ENCODE results near the gene PEAK1. TPM values are rescaled to one million over a fixed set of nuclear protein-coding genes. Genes with fewer than 3 reads are reported as not detected.

The PEAK1 gene
- total and polyA plus RNA-seq, 5 experiments from 2014 or later, result 1.0 to 23.0 (median 2.8) TPM

GRCh38 chr15:77093436-77093835, 326.5 kb downstream of the PEAK1 start:
- ATAC-seq (no peak), DNase-seq (no peak)
- no peak overlapping the region for H3K27ac Mint-ChIP-seq
- POLR2A ChIA-PET, result no interaction called here
- H3K27me3 Mint-ChIP-seq, result peaks cover 0 to 2% (median 1%) of the 10 kb centered on the region in 5 donors
- H3K36me3 Mint-ChIP-seq, result no peaks in the 10 kb centered on the region
- no peak overlapping the region for H3K4me3 Mint-ChIP-seq
- H3K4me1 Mint-ChIP-seq, result no peaks in the 10 kb centered on the region
- H3K9me3 Mint-ChIP-seq, result no peaks in the 10 kb centered on the region

GRCh38 chr15:77091097-77091496, 328.8 kb downstream of the PEAK1 start:
- DNase-seq, result no peak
- Mint-ChIP-seq H3K4me1 (peaks cover 0 to 5% (median 0%) of the 10 kb centered on the region in 4 donors), H3K9me3 (no peaks in the 10 kb centered on the region), H3K36me3 (no peaks in the 10 kb centered on the region), H3K4me3 (no peak overlapping the region), H3K27ac (no peak overlapping the region), H3K27me3 (no peaks in the 10 kb centered on the region)
- ATAC-seq, result no peak
- POLR2A ChIA-PET, result no interaction called here

- peaks cover 9 to 38% (median 20%) of the 10 kb centered on the region in 4 donors for H3K4me1 Mint-ChIP-seq
- ATAC-seq (no peak), DNase-seq (no peak)
- POLR2A ChIA-PET, result no interaction called here
- no peak overlapping the region for H3K4me3 Mint-ChIP-seq
- no peaks in the 10 kb centered on the region for H3K36me3 Mint-ChIP-seq
- H3K9me3 Mint-ChIP-seq, result no peaks in the 10 kb centered on the region
- H3K27me3 Mint-ChIP-seq, result no peaks in the 10 kb centered on the region
- peak overlapping the region in 1 of 10 donors; percentile 28 for H3K27ac Mint-ChIP-seq
These were observed 332.7 kb downstream of the PEAK1 start for GRCh38 chr15:77087213-77087612.

GRCh38 chr15:77085297-77085696, 334.6 kb downstream of the PEAK1 start:
- Mint-ChIP-seq H3K27ac (peak overlapping the region in 1 of 10 donors; percentile 56), H3K4me3 (peak overlapping the region in 1 of 10 donors; percentile 30), H3K9me3 (no peaks in the 10 kb centered on the region), H3K4me1 (peaks cover 9 to 50% (median 20%) of the 10 kb centered on the region in 4 donors), H3K27me3 (no peaks in the 10 kb centered on the region), H3K36me3 (no peaks in the 10 kb centered on the region)
- POLR2A ChIA-PET, result interaction anchor here (0.6 kb wide), 1 partner anchor 750 kb away, joined by 5 read pairs; no protein-coding TSS in a partner anchor
- ATAC-seq, result no peak
- DNase-seq, result no peak

GRCh38 chr15:77084436-77084835, 335.5 kb downstream of the PEAK1 start:
- Mint-ChIP-seq H3K4me1 (peaks cover 9 to 50% (median 20%) of the 10 kb centered on the region in 4 donors), H3K36me3 (no peaks in the 10 kb centered on the region), H3K27ac (peak overlapping the region in 4 of 10 donors; percentile 20 to 77 (median 31)), H3K4me3 (peak overlapping the region in 1 of 10 donors; percentile 77), H3K9me3 (no peaks in the 10 kb centered on the region), H3K27me3 (no peaks in the 10 kb centered on the region)
- POLR2A ChIA-PET, result no interaction called here
- no peak for DNase-seq
- ATAC-seq, result no peak

- peak overlapping the region in 7 of 10 donors; percentile 44 to 76 (median 50) for H3K27ac Mint-ChIP-seq
- DNase-seq (peak; percentile 26 to 72 (median 50)), ATAC-seq (peak; percentile 98 to 99)
- no peaks in the 10 kb centered on the region for H3K36me3 Mint-ChIP-seq
- peaks cover 0 to 2% (median 0%) of the 10 kb centered on the region in 5 donors for H3K27me3 Mint-ChIP-seq
- POLR2A ChIA-PET, result no interaction called here
- peak overlapping the region; percentile 63 to 84 (median 78) for H3K4me3 Mint-ChIP-seq
- peaks cover 9 to 50% (median 20%) of the 10 kb centered on the region in 4 donors for H3K4me1 Mint-ChIP-seq
- H3K9me3 Mint-ChIP-seq, result no peaks in the 10 kb centered on the region
These were observed 336.3 kb downstream of the PEAK1 start for GRCh38 chr15:77083381-77084160.

GRCh38 chr15:77081971-77082370, 337.9 kb downstream of the PEAK1 start:
- POLR2A ChIA-PET, result no interaction called here
- Mint-ChIP-seq H3K36me3 (no peaks in the 10 kb centered on the region), H3K4me1 (peaks cover 9 to 50% (median 20%) of the 10 kb centered on the region in 4 donors), H3K27me3 (peaks cover 0 to 2% (median 0%) of the 10 kb centered on the region in 5 donors), H3K4me3 (no peak overlapping the region), H3K27ac (peak overlapping the region in 2 of 10 donors; percentile 59 to 68), H3K9me3 (no peaks in the 10 kb centered on the region)
- ATAC-seq, result no peak
- no peak for DNase-seq

- POLR2A ChIA-PET, result no interaction called here
- peaks cover 0 to 2% (median 0%) of the 10 kb centered on the region in 5 donors for H3K27me3 Mint-ChIP-seq
- DNase-seq, result no peak
- H3K4me1 Mint-ChIP-seq, result peaks cover 4 to 11% (median 9%) of the 10 kb centered on the region in 4 donors
- H3K36me3 Mint-ChIP-seq, result no peaks in the 10 kb centered on the region
- no peaks in the 10 kb centered on the region for H3K9me3 Mint-ChIP-seq
- H3K4me3 Mint-ChIP-seq, result no peak overlapping the region
- no peak overlapping the region for H3K27ac Mint-ChIP-seq
- no peak for ATAC-seq
These were observed 343.5 kb downstream of the PEAK1 start for GRCh38 chr15:77076323-77076915.

GRCh38 chr15:77075528-77075927, 344.4 kb downstream of the PEAK1 start:
- no peak for DNase-seq
- ATAC-seq, result no peak
- Mint-ChIP-seq H3K27me3 (peaks cover 0 to 2% (median 0%) of the 10 kb centered on the region in 5 donors), H3K27ac (no peak overlapping the region), H3K36me3 (no peaks in the 10 kb centered on the region), H3K9me3 (no peaks in the 10 kb centered on the region), H3K4me3 (no peak overlapping the region), H3K4me1 (peaks cover 5 to 13% (median 12%) of the 10 kb centered on the region in 4 donors)
- POLR2A ChIA-PET, result no interaction called here

GRCh38 chr15:77074350-77074749, 345.6 kb downstream of the PEAK1 start:
- Mint-ChIP-seq H3K27me3 (peaks cover 0 to 2% (median 0%) of the 10 kb centered on the region in 5 donors), H3K36me3 (no peaks in the 10 kb centered on the region), H3K4me1 (peaks cover 11 to 22% (median 21%) of the 10 kb centered on the region in 4 donors), H3K4me3 (no peak overlapping the region), H3K9me3 (no peaks in the 10 kb centered on the region), H3K27ac (no peak overlapping the region)
- POLR2A ChIA-PET, result no interaction called here
- ATAC-seq (no peak), DNase-seq (no peak)

GRCh38 chr15:77071305-77072223, 348.3 kb downstream of the PEAK1 start:
- ATAC-seq (no peak), DNase-seq (no peak)
- Mint-ChIP-seq H3K4me1 (peaks cover 21 to 47% (median 43%) of the 10 kb centered on the region in 4 donors), H3K27me3 (no peaks in the 10 kb centered on the region), H3K9me3 (no peaks in the 10 kb centered on the region), H3K4me3 (peak overlapping the region; percentile 70 to 92 (median 80)), H3K27ac (peak overlapping the region; percentile 68 to 94 (median 88)), H3K36me3 (no peaks in the 10 kb centered on the region)
- POLR2A ChIA-PET, result interaction anchor here (0.6 to 1.2 kb wide), 8 partner anchors 9 to 405 kb away, joined by 3 to 6 read pairs (median 4); partner anchors contain the start of gene HMG20A

Measured in naive thymus-derived CD8-positive, alpha-beta T cell (primary cell).